A549 (cell line): ENCODE measurements around the gene GLIS1. TPM values are rescaled to one million over a fixed set of nuclear protein-coding genes. Genes with fewer than 3 reads are reported as not detected.

ENCODE experiments used
- ATAC-seq, 2 experiments: fragments of 200-7000 bp in 1 of 2; fragments of >200 bp in 1 of 2; cut with Nextera tagmentation in 1 of 2; cut with Tn5 transposase in 1 of 2; 3 replicates each; pipeline versions ENCODE4 v1.8.0 to v1.9.1; 2018 to 2020; ENCODE audit warnings: mild to moderate bottlenecking in 1 of 2, moderate library complexity in 1 of 2
- CTCF ChIA-PET: fragments of 300-600 bp; sonication (Branson Sonifier 250); formaldehyde crosslinking; extraction: SDS; loops from one replicate; lab custom pipeline; 2021; ENCODE audit warnings: antibody characterized with exemption, inconsistent platforms; lab: Yijun Ruan, JAX
- POLR2A ChIA-PET: fragments of 350-600 bp; formaldehyde crosslinking; extraction: SDS; loops from one replicate; lab custom pipeline; 2021; ENCODE audit warnings: antibody characterized with exemption, inconsistent platforms; lab: Yijun Ruan, JAX
- DNase-seq, 2 experiments: peaks; one replicate each; pipeline versions ENCODE4 v3.0.0 to v3.0.0-alpha.2; 2011 to 2016; ENCODE audit warnings: low read depth in 1 of 2, low spot score in 1 of 2
- FAIRE-seq: peaks from 2 replicates; lab custom pipeline; 2011; peaks lifted over from hg19 to GRCh38; lab: Jason Lieb, UNC
- H3K27ac ChIP-seq, 2 experiments: fragments of >200 bp; sonication (Bioruptor Twin); formaldehyde crosslinking; 3 replicates each; pipeline ENCODE4 v1.5.1; 2016 to 2017
- H3K4me1 ChIP-seq: fragments of >200 bp; sonication (Bioruptor Twin); formaldehyde crosslinking; 3 replicates; pipeline ENCODE4 v1.6.1; 2016
- H3K4me2 ChIP-seq: fragments of >200 bp; sonication (Bioruptor Twin); formaldehyde crosslinking; 3 replicates; pipeline ENCODE4 v1.6.1; 2016
- H3K4me3 ChIP-seq: fragments of >200 bp; sonication (Bioruptor Twin); formaldehyde crosslinking; 3 replicates; pipeline ENCODE4 v1.5.1; 2016
- H3K9me3 ChIP-seq: fragments of >200 bp; sonication (Bioruptor Twin); formaldehyde crosslinking; 3 replicates; pipeline ENCODE4 v1.6.1; 2016
- CEBPB ChIP-seq, 2 experiments: fragments of >200 bp in 1 of 2; sonication (Bioruptor Twin) in 1 of 2; formaldehyde crosslinking in 1 of 2; IDR thresholded peaks; 2 replicates each; pipeline ENCODE4 v1.6.1; 2012 to 2016
- CHD4 ChIP-seq: fragments of 200-600 bp; sonication (generic); IDR thresholded peaks from 2 replicates; pipeline ENCODE4 v1.6.1; 2016; ENCODE audit warnings: antibody characterized with exemption, mild to moderate bottlenecking, borderline replicate concordance
- EP300 ChIP-seq, 2 experiments: fragments of >200 bp; sonication (Bioruptor Twin); formaldehyde crosslinking; IDR thresholded peaks; 2 replicates in 1 of 2; 3 replicates in 1 of 2; pipeline ENCODE4 v1.6.1; 2016 to 2017
- FOSL2 ChIP-seq, 2 experiments: fragments of 450-650 bp in 1 of 2; fragments of >200 bp in 1 of 2; sonication (Bioruptor Twin) in 1 of 2; formaldehyde crosslinking; IDR thresholded peaks; 2 replicates each; pipeline versions ENCODE4 v1.5.0 to v1.6.1; 2016 to 2020; ENCODE audit warnings: mild to moderate bottlenecking in 1 of 2, moderate library complexity in 1 of 2
- HEYL ChIP-seq: fragments of 250-450 bp; sonication (Bioruptor Pico); IDR thresholded peaks from 2 replicates; pipeline ENCODE4 v1.8.0; 2021; ENCODE audit warnings: mild to moderate bottlenecking, moderate library complexity
- KDM5A ChIP-seq: fragments of 200-600 bp; sonication (generic); IDR thresholded peaks from 2 replicates; pipeline ENCODE4 v1.6.1; 2016; ENCODE audit warnings: antibody characterized with exemption, mild to moderate bottlenecking
- NFE2L2 ChIP-seq: fragments of 150-350 bp; conservative IDR thresholded peaks from 2 replicates; pipeline ENCODE4 v1.6.1; 2014; ENCODE audit warnings: low read length
- RAD21 ChIP-seq, 2 experiments: fragments of >200 bp in 1 of 2; sonication (Bioruptor Twin) in 1 of 2; formaldehyde crosslinking in 1 of 2; IDR thresholded peaks in 1 of 2; conservative IDR thresholded peaks in 1 of 2; 2 replicates in 1 of 2; 3 replicates in 1 of 2; pipeline ENCODE4 v1.6.1; 2012 to 2018; ENCODE audit warnings: inconsistent platforms in 1 of 2
- RARB ChIP-seq: fragments of 250-450 bp; sonication (Bioruptor Pico); IDR thresholded peaks from 2 replicates; pipeline ENCODE4 v1.8.0; 2021; ENCODE audit warnings: mild to moderate bottlenecking, moderate library complexity
- TP53 ChIP-seq: fragments of 250-450 bp; sonication (Bioruptor Pico); IDR thresholded peaks from 2 replicates; pipeline ENCODE4 v1.5.0; 2021; ENCODE audit warnings: mild to moderate bottlenecking, moderate library complexity
- ZNF302 ChIP-seq: fragments of 250-450 bp; sonication (Bioruptor Pico); IDR thresholded peaks from 2 replicates; pipeline ENCODE4 v1.9.0; 2021; ENCODE audit warnings: inconsistent platforms, mild to moderate bottlenecking, moderate library complexity
- WGBS: methylation state at CpG from one replicate; pipeline ENCODE4 v1.1.6; 2017; ENCODE audit errors: missing lambda C conversion rate; 5-methylcytosine and 5-hydroxymethylcytosine counted together
- polyA plus RNA-seq, 4 experiments: library from polyadenylated mRNA; depleted of rRNA in 3 of 4; stranded (reverse); fragments of >200 nt; fragmentation: RNase III in 1 of 4; extraction: RNeasy Plus Mini Kit Qiagen cat#74134 plus additional on column Dnase treatment in 1 of 4; gene quantifications; 2 replicates in 3 of 4; 3 replicates in 1 of 4; pipeline ENCODE4 v1.2.3, GENCODE V29; 2011 to 2017
- TF ChIP-seq, protein P1 (sequence below): fragments of >200 bp; sonication (Bioruptor Twin); formaldehyde crosslinking; IDR thresholded peaks from 2 replicates; pipeline ENCODE4 v1.6.1; 2016
- TF ChIP-seq, protein P2 (sequence below): fragments of 250-450 bp; sonication (Bioruptor Pico); IDR thresholded peaks from 2 replicates; pipeline ENCODE4 v1.5.0; 2020; ENCODE audit warnings: low read depth, mild to moderate bottlenecking, moderate library complexity
- TF ChIP-seq, protein P3 (sequence below): IDR thresholded peaks from 2 replicates; pipeline ENCODE4 v1.6.1; 2012
- TF ChIP-seq, protein P4 (sequence below): fragments of >200 bp; sonication (Bioruptor Twin); formaldehyde crosslinking; IDR thresholded peaks from 3 replicates; pipeline ENCODE4 v1.6.1; 2016
- TF ChIP-seq, protein P5 (sequence below): fragments of >200 bp; sonication (Bioruptor Twin); formaldehyde crosslinking; IDR thresholded peaks from 3 replicates; pipeline ENCODE4 v1.5.1; 2016
- TF ChIP-seq, protein P6 (sequence below): fragments of 200-600 bp; sonication (generic); IDR thresholded peaks from 2 replicates; pipeline ENCODE4 v1.6.1; 2016; ENCODE audit warnings: antibody characterized with exemption, mild to moderate bottlenecking, moderate library complexity
- TF ChIP-seq, protein P7 (sequence below): IDR thresholded peaks from 2 replicates; pipeline ENCODE4 v1.6.1; 2012; ENCODE audit warnings: low read depth, borderline replicate concordance

The GLIS1 gene
- polyA plus RNA-seq, 2 of the 4 experiments (the other 2 are of a cell fraction): 0.04 TPM; not detected in 1

DNA sequence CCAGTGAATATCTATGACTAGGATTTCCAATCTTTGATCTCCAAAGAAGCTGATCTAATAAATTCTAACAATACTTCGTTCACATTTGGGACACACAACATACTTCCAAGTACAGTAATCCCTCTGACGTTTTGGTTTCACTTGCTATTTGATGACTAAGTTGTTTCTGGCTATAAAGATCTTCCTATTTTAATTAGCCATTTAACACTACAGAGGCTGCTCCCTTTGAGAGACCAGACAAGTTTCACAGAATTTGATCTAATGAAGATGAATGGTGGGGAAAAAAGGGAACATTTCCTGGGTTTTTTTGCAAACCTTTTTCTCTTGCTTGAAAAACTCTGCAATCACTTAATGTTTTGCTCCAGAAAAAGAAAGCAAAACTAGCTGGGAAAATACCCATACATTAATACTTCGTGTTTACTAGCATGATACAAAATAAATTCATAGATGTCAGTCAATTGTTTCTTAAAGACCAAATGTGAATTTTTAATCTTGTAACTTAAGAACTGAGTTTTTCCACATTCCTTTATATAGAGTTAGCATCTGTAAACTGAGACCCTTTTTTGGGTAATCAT lies 28.0 kb upstream of the GLIS1 start:
- no peak overlapping the region for H3K27ac ChIP-seq
- no peak for ATAC-seq
- ChIA-PET CTCF (interaction anchor here (1.1 kb wide), 1 partner anchor 13 kb away, joined by 3 read pairs; no protein-coding TSS in a partner anchor), POLR2A (no interaction called here)
- FAIRE-seq: no peak
- H3K4me3 ChIP-seq: no peak overlapping the region
- 68% methylated on average over 3 of the region's 3 CpGs for WGBS
- no peaks in the 10 kb centered on the region for H3K4me1 ChIP-seq
- no peak overlapping the region for H3K4me2 ChIP-seq
- no peaks in the 10 kb centered on the region for H3K9me3 ChIP-seq
- DNase-seq: no peak
- TF ChIP-seq RAD21 (conservative IDR thresholded peaks at IDR 0.05 in 1 of 2, IDR thresholded peaks at IDR 0.05 in 1 of 2) (no peak), FOSL2 (IDR thresholded peaks at IDR 0.05) (no peak), FOSL2 (CRISPR knock-in tag; IDR thresholded peaks at IDR 0.05) (no peak), EP300 (IDR thresholded peaks at IDR 0.05) (no peak), ZNF302 (CRISPR knock-in tag) (no peak), NFE2L2 (no peak), CHD4 (no peak), KDM5A (no peak), CEBPB (IDR thresholded peaks at IDR 0.05) (no peak), HEYL (CRISPR knock-in tag) (no peak), RARB (CRISPR knock-in tag) (no peak), TP53 (CRISPR knock-in tag) (no peak)
- TF ChIP-seq, protein P1, sequence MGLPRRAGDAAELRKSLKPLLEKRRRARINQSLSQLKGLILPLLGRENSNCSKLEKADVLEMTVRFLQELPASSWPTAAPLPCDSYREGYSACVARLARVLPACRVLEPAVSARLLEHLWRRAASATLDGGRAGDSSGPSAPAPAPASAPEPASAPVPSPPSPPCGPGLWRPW: no peak
- TF ChIP-seq, protein P2, sequence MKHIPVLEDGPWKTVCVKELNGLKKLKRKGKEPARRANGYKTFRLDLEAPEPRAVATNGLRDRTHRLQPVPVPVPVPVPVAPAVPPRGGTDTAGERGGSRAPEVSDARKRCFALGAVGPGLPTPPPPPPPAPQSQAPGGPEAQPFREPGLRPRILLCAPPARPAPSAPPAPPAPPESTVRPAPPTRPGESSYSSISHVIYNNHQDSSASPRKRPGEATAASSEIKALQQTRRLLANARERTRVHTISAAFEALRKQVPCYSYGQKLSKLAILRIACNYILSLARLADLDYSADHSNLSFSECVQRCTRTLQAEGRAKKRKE (CRISPR knock-in tag): no peak
- TF ChIP-seq, protein P3, sequence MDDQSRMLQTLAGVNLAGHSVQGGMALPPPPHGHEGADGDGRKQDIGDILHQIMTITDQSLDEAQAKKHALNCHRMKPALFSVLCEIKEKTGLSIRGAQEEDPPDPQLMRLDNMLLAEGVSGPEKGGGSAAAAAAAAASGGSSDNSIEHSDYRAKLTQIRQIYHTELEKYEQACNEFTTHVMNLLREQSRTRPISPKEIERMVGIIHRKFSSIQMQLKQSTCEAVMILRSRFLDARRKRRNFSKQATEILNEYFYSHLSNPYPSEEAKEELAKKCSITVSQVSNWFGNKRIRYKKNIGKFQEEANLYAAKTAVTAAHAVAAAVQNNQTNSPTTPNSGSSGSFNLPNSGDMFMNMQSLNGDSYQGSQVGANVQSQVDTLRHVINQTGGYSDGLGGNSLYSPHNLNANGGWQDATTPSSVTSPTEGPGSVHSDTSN: no peak
- TF ChIP-seq, protein P4, sequence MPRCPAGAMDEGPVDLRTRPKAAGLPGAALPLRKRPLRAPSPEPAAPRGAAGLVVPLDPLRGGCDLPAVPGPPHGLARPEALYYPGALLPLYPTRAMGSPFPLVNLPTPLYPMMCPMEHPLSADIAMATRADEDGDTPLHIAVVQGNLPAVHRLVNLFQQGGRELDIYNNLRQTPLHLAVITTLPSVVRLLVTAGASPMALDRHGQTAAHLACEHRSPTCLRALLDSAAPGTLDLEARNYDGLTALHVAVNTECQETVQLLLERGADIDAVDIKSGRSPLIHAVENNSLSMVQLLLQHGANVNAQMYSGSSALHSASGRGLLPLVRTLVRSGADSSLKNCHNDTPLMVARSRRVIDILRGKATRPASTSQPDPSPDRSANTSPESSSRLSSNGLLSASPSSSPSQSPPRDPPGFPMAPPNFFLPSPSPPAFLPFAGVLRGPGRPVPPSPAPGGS: no peak
- TF ChIP-seq, protein P5, sequence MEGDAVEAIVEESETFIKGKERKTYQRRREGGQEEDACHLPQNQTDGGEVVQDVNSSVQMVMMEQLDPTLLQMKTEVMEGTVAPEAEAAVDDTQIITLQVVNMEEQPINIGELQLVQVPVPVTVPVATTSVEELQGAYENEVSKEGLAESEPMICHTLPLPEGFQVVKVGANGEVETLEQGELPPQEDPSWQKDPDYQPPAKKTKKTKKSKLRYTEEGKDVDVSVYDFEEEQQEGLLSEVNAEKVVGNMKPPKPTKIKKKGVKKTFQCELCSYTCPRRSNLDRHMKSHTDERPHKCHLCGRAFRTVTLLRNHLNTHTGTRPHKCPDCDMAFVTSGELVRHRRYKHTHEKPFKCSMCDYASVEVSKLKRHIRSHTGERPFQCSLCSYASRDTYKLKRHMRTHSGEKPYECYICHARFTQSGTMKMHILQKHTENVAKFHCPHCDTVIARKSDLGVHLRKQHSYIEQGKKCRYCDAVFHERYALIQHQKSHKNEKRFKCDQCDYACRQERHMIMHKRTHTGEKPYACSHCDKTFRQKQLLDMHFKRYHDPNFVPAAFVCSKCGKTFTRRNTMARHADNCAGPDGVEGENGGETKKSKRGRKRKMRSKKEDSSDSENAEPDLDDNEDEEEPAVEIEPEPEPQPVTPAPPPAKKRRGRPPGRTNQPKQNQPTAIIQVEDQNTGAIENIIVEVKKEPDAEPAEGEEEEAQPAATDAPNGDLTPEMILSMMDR: no peak
- TF ChIP-seq, protein P6, sequence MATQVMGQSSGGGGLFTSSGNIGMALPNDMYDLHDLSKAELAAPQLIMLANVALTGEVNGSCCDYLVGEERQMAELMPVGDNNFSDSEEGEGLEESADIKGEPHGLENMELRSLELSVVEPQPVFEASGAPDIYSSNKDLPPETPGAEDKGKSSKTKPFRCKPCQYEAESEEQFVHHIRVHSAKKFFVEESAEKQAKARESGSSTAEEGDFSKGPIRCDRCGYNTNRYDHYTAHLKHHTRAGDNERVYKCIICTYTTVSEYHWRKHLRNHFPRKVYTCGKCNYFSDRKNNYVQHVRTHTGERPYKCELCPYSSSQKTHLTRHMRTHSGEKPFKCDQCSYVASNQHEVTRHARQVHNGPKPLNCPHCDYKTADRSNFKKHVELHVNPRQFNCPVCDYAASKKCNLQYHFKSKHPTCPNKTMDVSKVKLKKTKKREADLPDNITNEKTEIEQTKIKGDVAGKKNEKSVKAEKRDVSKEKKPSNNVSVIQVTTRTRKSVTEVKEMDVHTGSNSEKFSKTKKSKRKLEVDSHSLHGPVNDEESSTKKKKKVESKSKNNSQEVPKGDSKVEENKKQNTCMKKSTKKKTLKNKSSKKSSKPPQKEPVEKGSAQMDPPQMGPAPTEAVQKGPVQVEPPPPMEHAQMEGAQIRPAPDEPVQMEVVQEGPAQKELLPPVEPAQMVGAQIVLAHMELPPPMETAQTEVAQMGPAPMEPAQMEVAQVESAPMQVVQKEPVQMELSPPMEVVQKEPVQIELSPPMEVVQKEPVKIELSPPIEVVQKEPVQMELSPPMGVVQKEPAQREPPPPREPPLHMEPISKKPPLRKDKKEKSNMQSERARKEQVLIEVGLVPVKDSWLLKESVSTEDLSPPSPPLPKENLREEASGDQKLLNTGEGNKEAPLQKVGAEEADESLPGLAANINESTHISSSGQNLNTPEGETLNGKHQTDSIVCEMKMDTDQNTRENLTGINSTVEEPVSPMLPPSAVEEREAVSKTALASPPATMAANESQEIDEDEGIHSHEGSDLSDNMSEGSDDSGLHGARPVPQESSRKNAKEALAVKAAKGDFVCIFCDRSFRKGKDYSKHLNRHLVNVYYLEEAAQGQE: no peak
- TF ChIP-seq, protein P7, sequence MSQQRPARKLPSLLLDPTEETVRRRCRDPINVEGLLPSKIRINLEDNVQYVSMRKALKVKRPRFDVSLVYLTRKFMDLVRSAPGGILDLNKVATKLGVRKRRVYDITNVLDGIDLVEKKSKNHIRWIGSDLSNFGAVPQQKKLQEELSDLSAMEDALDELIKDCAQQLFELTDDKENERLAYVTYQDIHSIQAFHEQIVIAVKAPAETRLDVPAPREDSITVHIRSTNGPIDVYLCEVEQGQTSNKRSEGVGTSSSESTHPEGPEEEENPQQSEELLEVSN: no peak
